A549 (cell line): Measurements from ENCODE around the gene SGIP1. TPM values are rescaled to one million over a fixed set of nuclear protein-coding genes. Genes with fewer than 3 reads are reported as not detected.

ENCODE experiments used
- ATAC-seq, 2 experiments: fragments of 200-7000 bp in 1 of 2; fragments of >200 bp in 1 of 2; cut with Nextera tagmentation in 1 of 2; cut with Tn5 transposase in 1 of 2; 3 replicates each; pipeline versions ENCODE4 v1.8.0 to v1.9.1; 2018 to 2020; ENCODE audit warnings: mild to moderate bottlenecking in 1 of 2, moderate library complexity in 1 of 2
- CTCF ChIA-PET: fragments of 300-600 bp; sonication (Branson Sonifier 250); formaldehyde crosslinking; extraction: SDS; loops from one replicate; lab custom pipeline; 2021; ENCODE audit warnings: antibody characterized with exemption, inconsistent platforms; lab: Yijun Ruan, JAX
- POLR2A ChIA-PET: fragments of 350-600 bp; formaldehyde crosslinking; extraction: SDS; loops from one replicate; lab custom pipeline; 2021; ENCODE audit warnings: antibody characterized with exemption, inconsistent platforms; lab: Yijun Ruan, JAX
- DNase-seq, 2 experiments: peaks; one replicate each; pipeline versions ENCODE4 v3.0.0 to v3.0.0-alpha.2; 2011 to 2016; ENCODE audit warnings: low read depth in 1 of 2, low spot score in 1 of 2
- FAIRE-seq: peaks from 2 replicates; lab custom pipeline; 2011; peaks lifted over from hg19 to GRCh38; lab: Jason Lieb, UNC
- H3K27ac ChIP-seq, 2 experiments: fragments of >200 bp; sonication (Bioruptor Twin); formaldehyde crosslinking; 3 replicates each; pipeline ENCODE4 v1.5.1; 2016 to 2017
- H3K4me1 ChIP-seq: fragments of >200 bp; sonication (Bioruptor Twin); formaldehyde crosslinking; 3 replicates; pipeline ENCODE4 v1.6.1; 2016
- H3K4me2 ChIP-seq: fragments of >200 bp; sonication (Bioruptor Twin); formaldehyde crosslinking; 3 replicates; pipeline ENCODE4 v1.6.1; 2016
- H3K4me3 ChIP-seq: fragments of >200 bp; sonication (Bioruptor Twin); formaldehyde crosslinking; 3 replicates; pipeline ENCODE4 v1.5.1; 2016
- H3K9me3 ChIP-seq: fragments of >200 bp; sonication (Bioruptor Twin); formaldehyde crosslinking; 3 replicates; pipeline ENCODE4 v1.6.1; 2016
- BCL3 ChIP-seq: fragments of >200 bp; sonication (Bioruptor Twin); formaldehyde crosslinking; IDR thresholded peaks from 3 replicates; pipeline ENCODE4 v1.6.1; 2016
- BHLHE40 ChIP-seq: IDR thresholded peaks from 2 replicates; pipeline ENCODE4 v1.6.1; 2012; ENCODE audit warnings: low read depth, low read length, inconsistent platforms
- CBX2 ChIP-seq: fragments of 200-600 bp; sonication (generic); IDR thresholded peaks from 2 replicates; pipeline ENCODE4 v1.6.1; 2016; ENCODE audit warnings: low read depth, mild to moderate bottlenecking, borderline replicate concordance
- CHD4 ChIP-seq: fragments of 200-600 bp; sonication (generic); IDR thresholded peaks from 2 replicates; pipeline ENCODE4 v1.6.1; 2016; ENCODE audit warnings: antibody characterized with exemption, mild to moderate bottlenecking, borderline replicate concordance
- EHF ChIP-seq: fragments of 250-450 bp; sonication (Bioruptor Pico); IDR thresholded peaks from 2 replicates; pipeline ENCODE4 v1.5.0; 2020; ENCODE audit warnings: mild to moderate bottlenecking
- ELK1 ChIP-seq: fragments of 150-350 bp; IDR thresholded peaks from 2 replicates; pipeline ENCODE4 v1.6.1; 2014; ENCODE audit warnings: low read depth, mild to moderate bottlenecking, low read length
- EP300 ChIP-seq, 2 experiments: fragments of >200 bp; sonication (Bioruptor Twin); formaldehyde crosslinking; IDR thresholded peaks; 2 replicates in 1 of 2; 3 replicates in 1 of 2; pipeline ENCODE4 v1.6.1; 2016 to 2017
- FOSB ChIP-seq: fragments of 250-450 bp; sonication (Bioruptor Pico); IDR thresholded peaks from 2 replicates; pipeline ENCODE4 v1.5.0; 2020; ENCODE audit warnings: mild to moderate bottlenecking, moderate library complexity
- GATA3 ChIP-seq: IDR thresholded peaks from 2 replicates; pipeline ENCODE4 v1.6.1; 2012; ENCODE audit warnings: borderline replicate concordance
- HDAC2 ChIP-seq: fragments of 200-600 bp; sonication (generic); IDR thresholded peaks from 2 replicates; pipeline ENCODE4 v1.6.1; 2016
- HMGXB4 ChIP-seq: fragments of 250-450 bp; sonication (Bioruptor Pico); IDR thresholded peaks from 2 replicates; pipeline ENCODE4 v1.5.0; 2021; ENCODE audit warnings: mild to moderate bottlenecking, moderate library complexity, borderline replicate concordance
- HOXA7 ChIP-seq: fragments of 250-450 bp; sonication (Bioruptor Pico); IDR thresholded peaks from 2 replicates; pipeline ENCODE4 v1.5.0; 2020; ENCODE audit warnings: mild to moderate bottlenecking, moderate library complexity
- JUN ChIP-seq, 2 experiments: fragments of >200 bp; sonication (Bioruptor Twin); formaldehyde crosslinking; IDR thresholded peaks; 2 replicates in 1 of 2; 3 replicates in 1 of 2; pipeline ENCODE4 v1.6.1; 2016 to 2017
- JUNB ChIP-seq: fragments of >200 bp; sonication (Bioruptor Twin); formaldehyde crosslinking; IDR thresholded peaks from 2 replicates; pipeline ENCODE4 v1.6.1; 2016
- MYC ChIP-seq: IDR thresholded peaks from 2 replicates; pipeline ENCODE4 v1.6.1; 2012; ENCODE audit warnings: mild to moderate bottlenecking, inconsistent platforms, low read length, improper control_type of control experiment, borderline replicate concordance
- NR3C1 ChIP-seq: fragments of >200 bp; sonication (Bioruptor Twin); formaldehyde crosslinking; IDR thresholded peaks from 3 replicates; pipeline ENCODE4 v1.6.1; 2017
- PBX3 ChIP-seq: IDR thresholded peaks from 2 replicates; pipeline ENCODE4 v1.6.1; 2012
- POLR2AphosphoS2 ChIP-seq: conservative IDR thresholded peaks from 2 replicates; pipeline ENCODE4 v1.6.1; 2012; ENCODE audit warnings: low read length, improper control_type of control experiment, inconsistent platforms
- RNF2 ChIP-seq: fragments of 200-600 bp; sonication (generic); IDR thresholded peaks from 2 replicates; pipeline ENCODE4 v1.6.1; 2016; ENCODE audit warnings: low read depth, mild to moderate bottlenecking, antibody characterized with exemption, moderate library complexity, borderline replicate concordance
- SREBF2 ChIP-seq: fragments of 450-650 bp; IDR thresholded peaks from 2 replicates; pipeline ENCODE4 v1.6.1; 2014; ENCODE audit warnings: mild to moderate bottlenecking, moderate library complexity
- TP53 ChIP-seq: fragments of 250-450 bp; sonication (Bioruptor Pico); IDR thresholded peaks from 2 replicates; pipeline ENCODE4 v1.5.0; 2021; ENCODE audit warnings: mild to moderate bottlenecking, moderate library complexity
- USF2 ChIP-seq: fragments of 450-650 bp; IDR thresholded peaks from 2 replicates; pipeline ENCODE4 v1.6.1; 2014; ENCODE audit warnings: antibody characterized with exemption
- ZC3H11A ChIP-seq: fragments of 450-650 bp; IDR thresholded peaks from 2 replicates; pipeline ENCODE4 v1.6.1; 2014; ENCODE audit warnings: antibody characterized with exemption, mild to moderate bottlenecking
- ZNF302 ChIP-seq: fragments of 250-450 bp; sonication (Bioruptor Pico); IDR thresholded peaks from 2 replicates; pipeline ENCODE4 v1.9.0; 2021; ENCODE audit warnings: inconsistent platforms, mild to moderate bottlenecking, moderate library complexity
- WGBS: methylation state at CpG from one replicate; pipeline ENCODE4 v1.1.6; 2017; ENCODE audit errors: missing lambda C conversion rate; 5-methylcytosine and 5-hydroxymethylcytosine counted together
- polyA plus RNA-seq, 4 experiments: library from polyadenylated mRNA; depleted of rRNA in 3 of 4; stranded (reverse); fragments of >200 nt; fragmentation: RNase III in 1 of 4; extraction: RNeasy Plus Mini Kit Qiagen cat#74134 plus additional on column Dnase treatment in 1 of 4; gene quantifications; 2 replicates in 3 of 4; 3 replicates in 1 of 4; pipeline ENCODE4 v1.2.3, GENCODE V29; 2011 to 2017

Gene SGIP1
- polyA plus RNA-seq, 2 of the 4 experiments (the other 2 are of a cell fraction), result not detected

- no peak for DNase-seq
- Histone ChIP-seq H3K4me2 (no peak overlapping the region), H3K4me3 (no peak overlapping the region), H3K4me1 (no peaks in the 10 kb centered on the region), H3K9me3 (no peaks in the 10 kb centered on the region), H3K27ac (no peak overlapping the region)
- POLR2A ChIA-PET, result no interaction called here
- no peak for ATAC-seq
- no peak for TF ChIP-seq ZNF302 (CRISPR knock-in tag)
- TF ChIP-seq USF2, result no peak
- no peak for TF ChIP-seq BHLHE40
- TF ChIP-seq RNF2, result no peak
- TF ChIP-seq TP53 (CRISPR knock-in tag), result no peak
- TF ChIP-seq CBX2, result no peak
- TF ChIP-seq HDAC2, result no peak
- no peak for TF ChIP-seq CHD4
- TF ChIP-seq ELK1, result no peak
- no peak for TF ChIP-seq NR3C1
- no peak for TF ChIP-seq ZC3H11A
- no peak for TF ChIP-seq SREBF2
- TF ChIP-seq MYC, result no peak
- TF ChIP-seq GATA3, result no peak
- TF ChIP-seq JUNB, result no peak
- no peak for TF ChIP-seq EP300 (IDR thresholded peaks at IDR 0.05)
- TF ChIP-seq EHF (CRISPR knock-in tag), result no peak
- TF ChIP-seq BCL3, result no peak
- FAIRE-seq, result no peak
- CTCF ChIA-PET, result interaction anchor here (1.5 kb wide), 1 partner anchor 12 kb away, joined by 3 read pairs; no protein-coding TSS in a partner anchor
Measured at GRCh38 chr1:66618390-66618789, 84.4 kb downstream of the SGIP1 start.

GRCh38 chr1:66623812-66624211 lies 89.9 kb downstream of the SGIP1 start:
- POLR2A ChIA-PET, result no interaction called here
- H3K27ac ChIP-seq, result no peak overlapping the region
- DNase-seq (no peak), FAIRE-seq (no peak), ATAC-seq (no peak)
- 29% methylated on average over 1 of the region's 1 CpG for WGBS
- CTCF ChIA-PET, result interaction anchor here (1.2 kb wide), 1 partner anchor 102 kb away, joined by 3 read pairs; no protein-coding TSS in a partner anchor
- H3K9me3 ChIP-seq, result no peaks in the 10 kb centered on the region
- H3K4me2 ChIP-seq, result no peak overlapping the region
- TF ChIP-seq POLR2AphosphoS2, result no peak
- no peak for TF ChIP-seq BHLHE40
- no peak for TF ChIP-seq PBX3
- no peak for TF ChIP-seq ZNF302 (CRISPR knock-in tag)
- TF ChIP-seq ELK1, result no peak
- TF ChIP-seq HOXA7 (CRISPR knock-in tag), result no peak
- no peak for TF ChIP-seq CBX2
- no peak for TF ChIP-seq USF2
- TF ChIP-seq JUN (IDR thresholded peaks at IDR 0.05), result no peak
- TF ChIP-seq HMGXB4, result no peak
- TF ChIP-seq FOSB (CRISPR knock-in tag), result no peak
- no peaks in the 10 kb centered on the region for H3K4me1 ChIP-seq
- H3K4me3 ChIP-seq, result no peak overlapping the region
